Ascending aorta (tissue), 2 donors: Measurements from ENCODE around the gene AURKA. TPM values are rescaled to one million over a fixed set of nuclear protein-coding genes. Genes with fewer than 3 reads are reported as not detected.

Source experiments
- DNase-seq, 2 donors: peaks; one replicate each; pipeline ENCODE4 v3.0.0-alpha.2; 2019; ENCODE audit warnings: low spot score in 2 of 2
- H3K27ac ChIP-seq, 2 donors: fragments of 200-600 bp; sonication (generic); one replicate each; pipeline ENCODE4 v1.5.1; 2016 to 2017; ENCODE audit warnings: mild to moderate bottlenecking in 1 of 2
- H3K27me3 ChIP-seq: fragments of 200-600 bp; sonication (generic); one replicate; pipeline ENCODE4 v1.5.1; 2017
- H3K36me3 ChIP-seq, 2 donors: fragments of 200-600 bp; sonication (generic); one replicate each; pipeline ENCODE4 v1.5.1; 2016
- H3K4me1 ChIP-seq, 2 donors: fragments of 200-600 bp; sonication (generic); one replicate each; pipeline ENCODE4 v1.5.1; 2016 to 2017; ENCODE audit warnings: mild to moderate bottlenecking in 1 of 2
- H3K4me3 ChIP-seq, 2 donors: fragments of 200-600 bp; sonication (generic); one replicate each; pipeline ENCODE4 v1.5.1; 2016 to 2017; ENCODE audit warnings: mild to moderate bottlenecking in 1 of 2
- H3K9me3 ChIP-seq, 2 donors: fragments of 200-600 bp; sonication (generic); one replicate each; pipeline ENCODE4 v1.5.1; 2016
- intact Hi-C: fragments of 100-400 bp; cut with DNase I; formaldehyde crosslinking; loops from one replicate; pipeline ENCODE4 v1.15.1; 2023
- total RNA-seq: library from RNA; depleted of rRNA; stranded (reverse); fragments of >200 nt; gene quantifications from one replicate; pipeline ENCODE4 v1.1.0, GENCODE V29; 2016
- TF ChIP-seq, protein P1 (sequence below), 3 experiments: fragments of 200-600 bp in 2 of 3; fragments of 450-650 bp in 1 of 3; sonication (generic) in 2 of 3; IDR thresholded peaks; one replicate each; pipeline ENCODE4 v1.5.1; 2016 to 2019; ENCODE audit warnings: antibody characterized with exemption in 3 of 3, mild to moderate bottlenecking in 1 of 3, moderate library complexity in 1 of 3

Gene AURKA
- total RNA-seq, 1 donor from 2014 or later = not detected

DNA sequence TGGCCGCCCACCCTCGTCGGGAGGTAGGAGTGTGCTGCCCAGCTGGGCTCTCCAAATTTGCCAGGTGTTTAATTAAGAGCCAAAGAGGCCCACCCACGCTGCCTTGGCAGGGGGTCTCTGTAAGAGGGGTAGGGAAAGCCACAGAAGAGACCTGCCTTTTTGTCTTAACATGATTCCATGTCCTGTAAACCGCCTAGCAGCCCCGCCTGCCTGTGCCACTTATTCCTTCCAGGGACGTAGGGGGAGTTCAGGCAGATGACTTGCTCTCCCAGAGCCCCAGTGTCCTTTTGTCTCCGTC, 31.2 kb downstream of the AURKA start:
- no peak overlapping the region for H3K27ac ChIP-seq
- peak overlapping the region in 1 of 2 donors; percentile 90 for H3K4me3 ChIP-seq
- intact Hi-C loops = no loop called here

GRCh38 chr20:56360133-56360907, 31.7 kb downstream of the AURKA start:
- TF ChIP-seq, protein P1, sequence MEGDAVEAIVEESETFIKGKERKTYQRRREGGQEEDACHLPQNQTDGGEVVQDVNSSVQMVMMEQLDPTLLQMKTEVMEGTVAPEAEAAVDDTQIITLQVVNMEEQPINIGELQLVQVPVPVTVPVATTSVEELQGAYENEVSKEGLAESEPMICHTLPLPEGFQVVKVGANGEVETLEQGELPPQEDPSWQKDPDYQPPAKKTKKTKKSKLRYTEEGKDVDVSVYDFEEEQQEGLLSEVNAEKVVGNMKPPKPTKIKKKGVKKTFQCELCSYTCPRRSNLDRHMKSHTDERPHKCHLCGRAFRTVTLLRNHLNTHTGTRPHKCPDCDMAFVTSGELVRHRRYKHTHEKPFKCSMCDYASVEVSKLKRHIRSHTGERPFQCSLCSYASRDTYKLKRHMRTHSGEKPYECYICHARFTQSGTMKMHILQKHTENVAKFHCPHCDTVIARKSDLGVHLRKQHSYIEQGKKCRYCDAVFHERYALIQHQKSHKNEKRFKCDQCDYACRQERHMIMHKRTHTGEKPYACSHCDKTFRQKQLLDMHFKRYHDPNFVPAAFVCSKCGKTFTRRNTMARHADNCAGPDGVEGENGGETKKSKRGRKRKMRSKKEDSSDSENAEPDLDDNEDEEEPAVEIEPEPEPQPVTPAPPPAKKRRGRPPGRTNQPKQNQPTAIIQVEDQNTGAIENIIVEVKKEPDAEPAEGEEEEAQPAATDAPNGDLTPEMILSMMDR (IDR thresholded peaks at IDR 0.05) = no peak
- no peak for DNase-seq
- peaks cover 6 to 13% of the 10 kb centered on the region in 2 donors for H3K4me1 ChIP-seq

More for the DNA sequence above, 31.2 kb downstream of the AURKA start:
- H3K36me3 ChIP-seq = peaks cover 7 to 14% of the 10 kb centered on the region in 2 donors
- H3K4me1 ChIP-seq = peaks cover 6 to 13% of the 10 kb centered on the region in 2 donors
- TF ChIP-seq, protein P1 (IDR thresholded peaks at IDR 0.05) = no peak
- DNase-seq = no peak
- no peaks in the 10 kb centered on the region for H3K9me3 ChIP-seq
- no peaks in the 10 kb centered on the region for H3K27me3 ChIP-seq

DNA sequence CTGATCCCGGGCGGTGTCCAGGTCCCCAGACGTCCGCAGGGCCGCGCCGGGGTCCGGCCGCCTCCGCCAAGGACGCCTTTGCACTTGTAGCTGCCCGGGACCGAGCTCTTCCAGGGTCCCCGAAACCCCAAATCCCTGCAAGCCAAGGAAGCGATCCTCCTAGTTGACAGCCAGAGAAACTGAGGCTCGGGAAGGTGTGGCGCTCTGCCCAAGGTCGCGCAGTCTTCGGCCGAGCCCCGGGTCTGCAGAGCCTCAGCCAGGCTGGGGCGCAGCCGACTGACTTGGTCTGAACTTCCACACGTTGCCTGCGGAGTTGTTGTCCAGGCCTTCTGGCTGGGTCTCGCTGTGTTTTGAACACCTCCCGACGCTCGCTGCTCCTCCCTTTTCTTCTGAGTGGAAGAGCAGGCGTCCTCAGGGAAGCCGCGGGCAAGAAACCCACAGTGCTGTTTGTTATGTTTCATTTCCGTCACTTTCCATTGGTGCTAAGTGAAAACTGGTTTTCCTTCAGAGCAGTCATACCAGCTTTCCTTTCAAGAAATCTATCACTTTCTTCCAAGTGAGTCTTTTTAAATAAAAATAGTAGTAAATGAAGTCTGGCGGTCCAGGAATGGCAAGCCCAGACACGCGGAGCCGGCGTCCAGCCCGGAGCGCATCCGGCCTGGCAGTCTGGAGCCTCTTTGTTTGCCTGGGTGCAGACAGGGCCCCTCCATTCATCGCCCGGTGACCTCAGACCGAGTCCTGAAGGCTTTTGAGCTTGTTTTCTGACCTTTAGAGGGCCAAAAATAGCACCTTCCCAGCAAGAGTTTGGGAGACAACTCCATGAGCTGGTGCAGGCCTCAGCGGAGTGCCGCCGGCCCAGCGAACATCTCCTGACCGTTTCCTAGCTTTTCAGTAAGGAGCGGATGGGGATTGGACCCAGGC, 32.5 kb downstream of the AURKA start:
- Histone ChIP-seq H3K4me1 (peaks cover 6 to 13% of the 10 kb centered on the region in 2 donors), H3K27me3 (no peaks in the 10 kb centered on the region), H3K4me3 (peak overlapping the region; percentile 90 to 93), H3K9me3 (no peaks in the 10 kb centered on the region), H3K36me3 (no peaks in the 10 kb centered on the region), H3K27ac (peak overlapping the region; percentile 75 to 86)
- TF ChIP-seq, protein P1 (IDR thresholded peaks at IDR 0.05) = no peak
- peak in 1 of 2 donors; percentile 69 for DNase-seq
- intact Hi-C loops = no loop called here

More at GRCh38 chr20:56360133-56360907, 31.7 kb downstream of the AURKA start:
- intact Hi-C loops = no loop called here
- Histone ChIP-seq H3K4me3 (peak overlapping the region; percentile 90 to 93), H3K36me3 (peaks cover 2 to 8% of the 10 kb centered on the region in 2 donors), H3K9me3 (no peaks in the 10 kb centered on the region), H3K27ac (peak overlapping the region; percentile 75 to 86), H3K27me3 (no peaks in the 10 kb centered on the region)

GRCh38 chr20:56358600-56359211, 33.3 kb downstream of the AURKA start, which contains the start of gene FAM210B:
Gene FAM210B, plus strand, starts transcription at chr20:56358974. Its CDS starts 32 bp downstream, at chr20:56359006.
- TF ChIP-seq, protein P1 (IDR thresholded peaks at IDR 0.05) = no peak
- H3K27ac ChIP-seq = peak within 1 kb of the TSS; percentile 75 to 86
- intact Hi-C loops = loop anchor here (1.0 kb wide), 2 partner anchors 34 to 110 kb away; partner anchors contain the start of genes AURKA, CSTF1 and RTF2
- H3K27me3 ChIP-seq = no peaks in the 10 kb centered on the region
- H3K4me3 ChIP-seq = peak within 1 kb of the TSS; percentile 90 to 93
- H3K4me1 ChIP-seq = peaks cover 6 to 13% of the 10 kb centered on the region in 2 donors
- no peaks in the 10 kb centered on the region for H3K9me3 ChIP-seq
- no peaks in the 10 kb centered on the region for H3K36me3 ChIP-seq
- DNase-seq = peak; percentile 31 to 92

GRCh38 chr20:56358070-56358469, 33.9 kb downstream of the AURKA start:
- peak overlapping the region in 1 of 2 donors; percentile 90 for H3K4me3 ChIP-seq
- H3K27ac ChIP-seq = peak overlapping the region in 1 of 2 donors; percentile 29

More at GRCh38 chr20:56358070-56358469, 33.9 kb downstream of the AURKA start:
- Histone ChIP-seq H3K36me3 (no peaks in the 10 kb centered on the region), H3K27me3 (no peaks in the 10 kb centered on the region), H3K9me3 (no peaks in the 10 kb centered on the region), H3K4me1 (peaks cover 6 to 13% of the 10 kb centered on the region in 2 donors)
- intact Hi-C loops = loop anchor here (1.0 kb wide), 2 partner anchors 34 to 110 kb away; partner anchors contain the start of genes AURKA, CSTF1 and RTF2
- DNase-seq = no peak
- TF ChIP-seq, protein P1 (IDR thresholded peaks at IDR 0.05) = no peak
